ENCODE measurements around the gene CD248.
"Not testable (repeated sequence)": the region's sequence is repeated elsewhere in the genome, so short reads cannot be mapped to it uniquely, and the experiment has no call there.

Gene CD248

DNA sequence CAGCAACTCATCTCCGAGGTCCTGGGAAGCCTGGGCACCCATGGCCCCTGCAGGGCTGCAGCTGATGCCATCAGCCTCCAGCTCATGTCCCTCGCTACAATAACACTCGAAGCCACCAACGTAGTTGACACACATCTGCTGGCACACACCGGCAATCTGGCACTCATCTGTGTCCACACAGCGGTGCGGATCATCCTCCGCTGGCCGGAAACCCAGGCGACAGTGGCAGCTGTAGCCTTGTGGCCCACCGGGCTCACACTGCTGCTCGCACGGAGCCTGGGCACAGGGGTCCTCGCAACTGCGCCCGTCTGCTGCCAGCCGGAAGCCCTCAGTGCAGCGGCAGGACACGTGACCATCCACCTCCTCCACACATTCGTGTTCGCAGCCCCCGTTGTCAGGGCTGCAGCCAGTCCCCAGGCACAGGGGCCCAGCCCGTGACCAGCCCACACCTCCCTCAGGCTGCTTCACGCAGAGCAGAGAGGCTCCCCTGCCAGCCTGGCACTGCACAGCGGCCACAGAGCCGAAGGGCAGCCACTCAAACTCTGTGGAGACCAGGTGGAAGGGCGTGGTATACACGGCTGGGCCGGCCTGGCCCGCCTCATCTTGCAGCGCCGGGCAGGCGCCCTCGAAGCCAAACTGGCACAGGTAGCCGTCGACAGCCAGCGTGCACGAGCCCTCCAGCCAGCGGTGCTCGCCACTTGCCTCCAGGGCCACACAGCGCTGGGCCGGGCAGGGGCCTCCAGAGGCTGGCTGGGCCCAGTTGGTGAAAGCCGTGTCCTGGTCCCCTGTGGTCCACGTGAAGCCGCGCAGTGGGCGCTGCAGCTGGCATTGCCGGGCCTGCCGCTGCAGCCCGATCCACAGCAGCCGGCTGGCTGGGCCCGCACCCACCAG lies 678 bp downstream of the CD248 start:
- H3K4me3 ChIP-seq (ENCODE audit: low read depth, low read length) = peak overlapping the region; percentile 62
- no peak for DNase-seq (ENCODE audit: low read depth)

DNA sequence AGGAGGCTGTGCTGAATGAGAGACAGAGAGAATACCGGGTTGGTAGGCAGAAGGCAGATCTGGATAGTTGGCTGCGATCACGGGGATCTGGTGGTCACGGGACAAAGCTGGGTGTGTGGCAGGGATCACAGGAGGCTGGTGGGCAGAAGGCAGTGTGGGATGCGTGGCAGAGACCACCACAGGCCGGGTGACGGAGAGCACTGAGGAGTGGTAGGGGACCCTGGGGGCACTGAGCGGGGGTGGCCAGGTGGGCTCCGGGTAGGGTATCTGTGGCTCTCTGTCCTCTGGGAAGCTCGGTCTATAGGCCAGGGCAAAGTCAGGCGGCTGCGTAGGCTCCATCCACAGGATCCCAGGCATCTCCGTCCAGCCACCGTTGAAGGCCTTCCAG lies 1.4 kb downstream of the CD248 start:
- peak overlapping the region; percentile 62 for H3K4me3 ChIP-seq (ENCODE audit: low read depth, low read length)
- DNase-seq (ENCODE audit: low read depth) = no peak

GRCh38 chr11:66314561-66315497 lies 2.0 kb downstream of the CD248 start:
- DNase-seq (ENCODE audit: low read depth) = no peak
- H3K4me3 ChIP-seq (ENCODE audit: low read depth, low read length) = peak overlapping the region; percentile 62

DNA sequence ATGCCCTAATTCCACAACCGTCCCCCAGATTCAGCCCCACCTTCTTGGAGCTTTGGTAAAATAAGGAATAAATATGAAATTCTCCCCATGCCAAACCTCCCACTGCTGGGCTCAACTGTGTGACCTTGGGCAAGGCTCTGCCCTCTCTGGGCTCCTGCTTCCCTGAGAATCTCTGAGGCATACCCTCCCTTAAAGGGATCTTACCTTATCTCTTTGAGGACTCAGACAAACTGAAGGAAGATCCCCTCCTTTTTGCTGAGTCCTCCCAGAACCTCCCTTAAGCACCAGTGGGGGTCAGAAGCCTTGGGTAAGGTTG lies 2.7 kb downstream of the CD248 start:
- peak overlapping the region; percentile 62 for H3K4me3 ChIP-seq (ENCODE audit: low read depth, low read length)
- no peak for DNase-seq (ENCODE audit: low read depth)

DNA sequence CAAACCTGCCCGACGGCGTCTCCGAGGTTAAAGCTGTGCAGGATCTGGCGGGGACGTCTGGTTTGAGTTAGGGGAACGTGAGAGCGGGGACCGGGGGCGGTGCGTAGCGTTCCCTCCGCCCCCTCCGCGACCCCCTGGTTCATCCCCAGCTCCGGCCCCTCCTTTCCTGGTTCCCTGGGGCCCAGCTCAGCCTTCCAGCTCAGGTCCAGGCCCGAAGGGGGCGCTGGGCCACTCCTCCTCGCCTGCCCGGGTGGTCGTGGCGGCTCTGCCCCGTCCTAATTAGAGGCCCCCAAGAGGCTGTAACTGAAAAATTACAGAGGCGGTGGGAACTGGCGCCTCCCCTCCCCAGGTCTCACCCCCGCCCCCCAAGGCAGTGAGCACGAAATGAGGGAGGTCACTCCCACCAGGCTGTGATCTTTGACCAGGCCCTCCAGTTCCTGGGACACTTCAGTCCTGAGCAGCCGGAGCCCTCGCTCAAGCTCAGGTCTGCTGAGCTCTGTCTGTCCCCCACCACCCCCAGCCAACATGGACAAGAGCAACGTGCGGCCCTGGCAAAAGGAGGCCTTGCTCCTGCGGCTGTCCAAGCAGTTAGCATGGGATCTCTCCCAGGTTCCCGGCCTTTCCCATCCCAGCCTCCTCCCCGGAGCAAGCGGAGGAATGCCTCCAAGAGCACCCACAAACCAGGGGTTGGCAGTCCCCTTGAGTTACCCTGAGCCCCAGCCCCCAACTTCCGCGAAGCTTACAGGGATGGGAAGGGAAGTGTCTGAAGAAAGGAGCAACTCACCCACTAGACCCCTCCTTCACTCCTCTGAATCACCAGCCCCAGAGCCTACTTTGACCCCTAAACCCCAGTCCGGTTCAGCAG lies 3.3 kb downstream of the CD248 start:
- H3K4me3 ChIP-seq (ENCODE audit: low read depth, low read length) = peak overlapping the region; percentile 62
- DNase-seq (ENCODE audit: low read depth) = no peak

- DNase-seq (ENCODE audit: low read depth) = peak; percentile 98
- H3K4me3 ChIP-seq (ENCODE audit: low read depth, low read length) = peak overlapping the region; percentile 62
These were observed 4.1 kb downstream of the CD248 start for GRCh38 chr11:66312549-66313320.

DNA sequence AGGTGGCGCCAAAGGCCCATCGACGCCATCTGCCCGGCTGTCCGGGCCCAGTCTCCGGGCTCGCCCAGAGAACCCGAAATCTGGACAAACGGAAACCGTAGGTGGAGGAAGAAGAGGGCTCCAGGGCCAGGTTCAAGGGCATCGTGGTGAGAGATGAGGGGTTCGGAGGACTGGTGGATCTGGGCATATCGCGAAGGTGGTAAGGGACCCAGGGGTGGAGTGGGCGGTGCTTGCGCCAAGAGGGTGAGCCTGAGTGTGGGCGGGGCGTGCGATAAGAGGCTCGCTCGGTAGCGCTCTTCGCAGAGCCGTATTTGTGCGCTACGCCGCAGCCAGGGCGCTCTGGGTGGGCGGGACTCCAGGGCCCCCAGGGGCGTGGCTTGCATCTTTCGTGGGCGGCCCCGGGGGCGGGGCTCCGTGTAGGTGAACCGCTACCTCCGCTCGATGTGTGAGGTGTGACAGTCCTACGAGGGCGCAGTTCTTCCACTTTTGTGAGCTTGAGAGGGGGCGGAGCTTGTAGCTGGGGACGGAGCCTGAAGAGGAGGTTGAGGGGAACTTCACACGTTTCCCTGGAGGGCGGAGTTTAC lies 4.8 kb downstream of the CD248 start:
- peak overlapping the region; percentile 55 for H3K4me3 ChIP-seq (ENCODE audit: low read depth, low read length)
- peak; percentile 81 for DNase-seq (ENCODE audit: low read depth)

- peak overlapping the region; percentile 55 for H3K4me3 ChIP-seq (ENCODE audit: low read depth, low read length)
- DNase-seq (ENCODE audit: low read depth) = no peak
These were observed 5.3 kb downstream of the CD248 start for GRCh38 chr11:66311470-66311964.

DNA sequence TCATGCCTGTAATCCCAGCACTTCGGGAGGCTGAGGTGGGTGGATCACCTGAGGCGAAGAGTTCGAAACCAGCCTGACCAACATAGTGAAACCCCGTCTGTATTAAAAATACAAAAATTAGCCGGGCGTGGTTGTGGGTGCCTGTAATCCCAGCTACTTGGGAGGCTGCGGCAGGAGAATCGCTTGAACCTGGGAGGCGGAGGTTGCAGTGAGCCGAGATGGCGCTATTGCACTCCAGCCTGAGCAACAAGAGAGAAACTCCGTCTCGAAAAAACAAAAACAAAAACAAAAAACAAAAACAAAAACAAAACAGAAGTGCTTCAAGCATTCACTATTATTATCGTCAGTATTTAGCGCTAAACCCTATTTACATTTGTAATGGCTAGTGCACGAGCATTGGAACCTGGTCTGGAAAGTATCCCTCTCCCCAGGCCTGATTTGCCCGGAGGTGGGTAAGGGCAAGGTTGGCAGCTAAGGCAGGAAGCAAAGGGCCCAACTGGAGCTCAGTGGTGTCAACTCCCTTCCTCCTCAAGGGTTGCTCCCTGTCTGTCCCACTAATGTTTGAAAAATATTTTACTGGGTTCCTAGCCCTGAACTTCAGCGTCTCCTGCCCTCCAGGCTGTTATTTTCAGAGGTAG lies 5.9 kb downstream of the CD248 start:
- not testable (repeated sequence) for DNase-seq (ENCODE audit: low read depth)

GRCh38 chr11:66310324-66310723 lies 6.5 kb downstream of the CD248 start:
- no peak overlapping the region for H3K4me3 ChIP-seq (ENCODE audit: low read depth, low read length)
- no peak for DNase-seq (ENCODE audit: low read depth)

More for the DNA sequence above, 5.9 kb downstream of the CD248 start:
- not testable (repeated sequence) for H3K4me3 ChIP-seq (ENCODE audit: low read depth, low read length)

DNA sequence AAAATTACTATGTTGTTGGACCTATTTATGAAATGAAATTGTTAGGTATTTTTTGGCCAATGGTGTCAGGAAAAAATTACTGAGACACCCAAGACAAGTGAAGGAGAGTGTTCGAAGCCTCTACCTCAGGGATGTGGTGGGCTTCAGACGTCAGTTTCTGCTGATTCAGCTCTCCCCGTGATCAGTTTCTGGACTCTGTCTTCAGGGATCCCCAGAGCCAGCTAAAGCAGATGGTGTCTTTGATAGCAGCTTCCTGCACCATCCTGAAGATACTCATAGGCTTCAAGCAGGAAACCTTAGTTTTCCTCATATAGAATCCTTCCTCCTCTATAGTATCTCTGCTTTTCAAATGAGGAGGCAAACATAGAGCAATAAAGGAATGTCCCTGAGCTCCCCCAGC lies 7.4 kb downstream of the CD248 start:
- no peak for DNase-seq (ENCODE audit: low read depth)
- no peak overlapping the region for H3K4me3 ChIP-seq (ENCODE audit: low read depth, low read length)

GRCh38 chr11:66302656-66303055 lies 14.2 kb downstream of the CD248 start:
- no peak overlapping the region for H3K4me3 ChIP-seq (ENCODE audit: low read depth, low read length)
- no peak for DNase-seq (ENCODE audit: low read depth)

GRCh38 chr11:66299186-66299585 lies 17.7 kb downstream of the CD248 start:
- DNase-seq (ENCODE audit: low read depth) = no peak
- H3K4me3 ChIP-seq (ENCODE audit: low read depth, low read length) = no peak overlapping the region

GRCh38 chr11:66297610-66298009 lies 19.2 kb downstream of the CD248 start:
- H3K4me3 ChIP-seq (ENCODE audit: low read depth, low read length) = no peak overlapping the region
- no peak for DNase-seq (ENCODE audit: low read depth)

DNA sequence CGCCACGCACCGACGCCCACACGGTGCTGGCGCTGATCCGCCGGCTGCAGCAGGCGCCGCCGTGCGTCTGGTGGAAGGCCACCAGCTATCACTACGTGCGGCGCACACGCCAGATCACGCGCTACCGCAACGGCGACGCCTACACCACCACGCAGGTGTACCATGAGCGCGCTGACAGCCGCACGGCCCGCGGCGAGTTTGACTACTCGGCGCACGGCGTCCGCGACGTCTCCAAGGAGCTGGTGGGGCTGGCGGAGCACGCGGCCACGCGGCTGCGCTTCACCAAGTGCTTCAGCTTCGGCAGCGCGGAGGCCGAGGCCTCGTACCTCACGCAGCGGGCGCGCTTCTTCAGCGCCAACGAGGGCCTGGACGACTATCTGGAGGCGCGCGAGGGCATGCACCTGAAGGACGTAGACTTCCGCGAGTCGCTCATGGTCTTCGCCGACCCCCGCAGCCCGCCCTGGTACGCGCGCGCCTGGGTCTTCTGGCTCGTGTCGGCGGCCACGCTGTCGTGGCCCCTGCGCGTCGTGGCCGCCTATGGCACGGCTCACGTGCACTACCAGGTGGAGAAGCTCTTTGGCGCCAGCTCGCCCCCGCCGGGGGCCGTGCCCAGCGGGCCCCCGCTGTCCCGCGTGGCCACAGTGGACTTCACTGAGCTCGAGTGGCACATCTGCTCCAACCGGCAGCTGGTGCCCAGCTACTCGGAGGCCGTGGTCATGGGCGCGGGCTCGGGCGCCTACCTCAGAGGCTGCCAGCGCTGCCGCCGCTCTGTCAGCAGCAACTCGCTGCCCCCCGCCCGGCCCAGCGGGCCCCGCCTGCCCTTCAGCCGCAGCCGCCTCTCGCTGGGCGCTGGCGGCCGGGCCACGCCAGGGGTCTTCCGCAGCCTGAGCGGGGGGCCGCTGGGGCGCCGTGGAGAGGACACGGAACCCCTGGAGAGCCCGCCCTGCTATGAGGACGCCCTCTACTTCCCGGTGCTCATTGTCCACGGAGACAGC lies 21.9 kb downstream of the CD248 start:
- no peak for DNase-seq (ENCODE audit: low read depth)
- no peak overlapping the region for H3K4me3 ChIP-seq (ENCODE audit: low read depth, low read length)

- no peak overlapping the region for H3K4me3 ChIP-seq (ENCODE audit: low read depth, low read length)
- DNase-seq (ENCODE audit: low read depth) = no peak
These were observed 22.8 kb downstream of the CD248 start for GRCh38 chr11:66293777-66294625.
